ENCODE results near the gene COL11A2. TPM values are rescaled to one million over a fixed set of nuclear protein-coding genes. Genes with fewer than 3 reads are reported as not detected.

COL11A2 gene
- total RNA-seq, 1 experiment from 2014 or later: 7.6 TPM

GRCh38 chr6:33189625-33190448, 2.4 kb downstream of the COL11A2 start:
- Histone ChIP-seq H3K36me3 (ENCODE audit: control insufficient read depth in 1 of 2, insufficient read depth in 2 of 2, low read length in 2 of 2) (peaks cover 3 to 9% of the 10 kb centered on the region in 2 experiments; a peak in 3 of 4 replicates), H3K9ac (ENCODE audit: low read length) (no peak overlapping the region), H3K4me3 (replicated peaks in 1 of 2; ENCODE audit: low read depth in 1 of 2, low read length in 2 of 2) (no peak overlapping the region), H4K20me1 (ENCODE audit: insufficient read depth) (no peaks in the 10 kb centered on the region), H3K27ac (ENCODE audit: low read depth, low read length) (no peak overlapping the region), H3K9me2 (ENCODE audit: insufficient read depth) (no peaks in the 10 kb centered on the region), H3K9me3 (ENCODE audit: control insufficient read depth in 1 of 2, insufficient read depth in 1 of 2, low read depth in 1 of 2, low read length in 2 of 2) (no peaks in the 10 kb centered on the region), H2AFZ (ENCODE audit: low read depth, low read length, poor library complexity, severe bottlenecking) (no peak overlapping the region), H3K4me1 (ENCODE audit: control insufficient read depth in 1 of 2, insufficient read depth in 2 of 2, low read length in 2 of 2) (no peaks in the 10 kb centered on the region), H3K4me2 (ENCODE audit: low read length) (no peak overlapping the region), H3K79me2 (ENCODE audit: insufficient read depth, low read length) (no peaks in the 10 kb centered on the region), H3K27me3 (ENCODE audit: insufficient read depth, low read length) (no peaks in the 10 kb centered on the region)
- TF ChIP-seq ZBTB33 (IDR thresholded peaks at IDR 0.05; ENCODE audit: extremely low read depth, insufficient replicate concordance, low read length): no peak
- ATAC-seq (no peak), DNase-seq (ENCODE audit: low read depth, low spot score) (no peak)
- no TSS peak for BruUV-seq (replicated peaks)
- CTCF ChIA-PET: no interaction called here
- RAD21 ChIA-PET (ENCODE audit: low non-redundant PET in 1 of 2, low total read pairs in 2 of 2, uncharacterized antibody in 2 of 2, unreplicated experiment in 2 of 2): interaction anchor here in 1 of 2 experiments (0.6 kb wide), 1 partner anchor 9 kb away, joined by 3 read pairs; no protein-coding TSS in a partner anchor
- POLR2A ChIA-PET: interaction anchor here (0.8 kb wide), 1 partner anchor 8 kb away, joined by 3 read pairs; no protein-coding TSS in a partner anchor
- intact Hi-C loops (cut with micrococcal nuclease): no loop called here

DNA sequence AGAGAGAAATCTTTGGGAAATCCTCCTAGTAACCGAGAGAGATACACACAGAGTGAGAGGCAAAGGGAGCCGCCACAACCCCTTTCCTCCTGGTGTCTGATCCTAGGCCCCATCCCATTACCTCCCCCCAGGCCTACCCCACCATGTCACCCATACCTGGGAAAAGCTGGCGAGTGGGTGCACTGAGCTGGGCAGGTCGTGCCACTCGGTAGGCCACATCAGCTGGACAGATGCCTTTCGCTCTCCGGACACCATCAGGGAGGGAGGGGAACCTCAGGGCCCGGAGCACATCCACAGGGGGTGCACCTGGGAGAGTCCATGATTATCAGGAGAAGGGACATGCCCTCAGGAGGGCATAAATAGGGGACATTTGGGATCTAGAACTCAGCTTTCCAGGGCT, 3.1 kb downstream of the COL11A2 start:
- no peak for TF ChIP-seq CEBPB (IDR thresholded peaks at IDR 0.05; ENCODE audit: low read depth)
- ChIA-PET CTCF (no interaction called here), RAD21 (ENCODE audit: low non-redundant PET in 1 of 2, low total read pairs in 2 of 2, uncharacterized antibody in 2 of 2, unreplicated experiment in 2 of 2) (no interaction called here), POLR2A (interaction anchor here (0.8 kb wide), 1 partner anchor 8 kb away, joined by 3 read pairs; no protein-coding TSS in a partner anchor)
- intact Hi-C loops (cut with micrococcal nuclease): no loop called here
- no peak overlapping the region for H3K4me3 ChIP-seq (replicated peaks in 1 of 2; ENCODE audit: low read depth in 1 of 2, low read length in 2 of 2)
- no peaks in the 10 kb centered on the region for H4K20me1 ChIP-seq (ENCODE audit: insufficient read depth)
- no peak overlapping the region for H2AFZ ChIP-seq (ENCODE audit: low read depth, low read length, poor library complexity, severe bottlenecking)
- H3K9me2 ChIP-seq (ENCODE audit: insufficient read depth): no peaks in the 10 kb centered on the region
- H3K79me2 ChIP-seq (ENCODE audit: insufficient read depth, low read length): no peaks in the 10 kb centered on the region
- DNase-seq (ENCODE audit: low read depth, low spot score): no peak
- H3K4me2 ChIP-seq (ENCODE audit: low read length): no peak overlapping the region
- no peak overlapping the region for H3K27ac ChIP-seq (ENCODE audit: low read depth, low read length)
- H3K4me1 ChIP-seq (ENCODE audit: control insufficient read depth in 1 of 2, insufficient read depth in 2 of 2, low read length in 2 of 2): no peaks in the 10 kb centered on the region
- H3K9me3 ChIP-seq (ENCODE audit: control insufficient read depth in 1 of 2, insufficient read depth in 1 of 2, low read depth in 1 of 2, low read length in 2 of 2): no peaks in the 10 kb centered on the region
- H3K9ac ChIP-seq (ENCODE audit: low read length): no peak overlapping the region
- H3K27me3 ChIP-seq (ENCODE audit: insufficient read depth, low read length): no peaks in the 10 kb centered on the region
- ATAC-seq: no peak
- peaks cover 0 to 4% of the 10 kb centered on the region in 2 experiments; a peak in 1 of 4 replicates for H3K36me3 ChIP-seq (ENCODE audit: control insufficient read depth in 1 of 2, insufficient read depth in 2 of 2, low read length in 2 of 2)
- BruUV-seq (replicated peaks): no TSS peak
